A673 (cell line): ENCODE results near the gene MRPL48. TPM values are rescaled to one million over a fixed set of nuclear protein-coding genes. Genes with fewer than 3 reads are reported as not detected.

Source experiments
- Bru-seq: library from RNA; stranded (reverse); fragments of 400-500 nt; gene quantifications from one replicate; lab custom pipeline; 2021; lab: Mats Ljungman, UMichigan
- BruChase-seq, 2 experiments: library from RNA; stranded (reverse); fragments of 400-500 nt; gene quantifications; one replicate each; lab custom pipeline; 2021; lab: Mats Ljungman, UMichigan
- BruUV-seq: library from RNA; stranded (reverse); fragments of 400-500 nt; replicated peaks from 2 replicates; lab custom pipeline; 2021; lab: Mats Ljungman, UMichigan
- CTCF ChIA-PET: fragments of 300-600 bp; sonication (Branson Sonifier 250); formaldehyde crosslinking; loops from one replicate; lab custom pipeline; 2022; ENCODE audit warnings: antibody characterized with exemption; lab: Charles Lee
- POLR2A ChIA-PET: fragments of 300-600 bp; sonication (Branson Sonifier 250); formaldehyde crosslinking; loops from one replicate; lab custom pipeline; 2022; ENCODE audit warnings: antibody characterized with exemption; ENCODE audit not compliant: low non-redundant PET; lab: Charles Lee
- DNase-seq: peaks from one replicate; pipeline ENCODE4 v3.0.0-alpha.2; 2015; ENCODE audit warnings: low spot score
- H3K27ac ChIP-seq: fragments of 200-600 bp; sonication (generic); 2 replicates; pipeline ENCODE4 v1.5.1; 2016; ENCODE audit warnings: mixed run types, low read depth, mild to moderate bottlenecking, mixed read lengths, antibody characterized with exemption, low read length; ENCODE audit not compliant: poor library complexity, severe bottlenecking
- H3K27me3 ChIP-seq: fragments of 200-600 bp; sonication (generic); replicated peaks from 2 replicates; pipeline ENCODE4 v1.6.1; 2017; ENCODE audit warnings: mixed run types, low read depth, mild to moderate bottlenecking, mixed read lengths, antibody characterized with exemption, low read length; ENCODE audit not compliant: insufficient read depth, poor library complexity
- H3K36me3 ChIP-seq: fragments of 200-600 bp; sonication (generic); 2 replicates; pipeline ENCODE4 v1.6.1; 2016; ENCODE audit warnings: mixed run types, mild to moderate bottlenecking, mixed read lengths, antibody characterized with exemption, low read length; ENCODE audit not compliant: insufficient read depth, poor library complexity, severe bottlenecking
- H3K4me1 ChIP-seq: fragments of 200-600 bp; sonication (generic); 2 replicates; pipeline ENCODE4 v1.6.1; 2017; ENCODE audit warnings: mixed run types, mild to moderate bottlenecking, mixed read lengths, antibody characterized with exemption, low read length; ENCODE audit not compliant: insufficient read depth, poor library complexity, severe bottlenecking
- H3K4me3 ChIP-seq: fragments of 200-600 bp; sonication (generic); 2 replicates; pipeline ENCODE4 v1.5.1; 2016; ENCODE audit warnings: low read depth, mixed run types, mild to moderate bottlenecking, mixed read lengths, low read length; ENCODE audit not compliant: poor library complexity, severe bottlenecking
- H3K9me3 ChIP-seq: fragments of 200-600 bp; sonication (generic); 2 replicates; pipeline ENCODE4 v1.6.1; 2016; ENCODE audit warnings: mixed run types, low read depth, mild to moderate bottlenecking, mixed read lengths, antibody characterized with exemption, low read length; ENCODE audit not compliant: poor library complexity, severe bottlenecking
- EZH2 ChIP-seq: fragments of 200-600 bp; sonication (generic); IDR thresholded peaks from 2 replicates; pipeline ENCODE4 v1.6.1; 2017; ENCODE audit warnings: borderline replicate concordance, low read depth, mild to moderate bottlenecking, mixed read lengths, antibody characterized with exemption, low read length; ENCODE audit not compliant: poor library complexity, severe bottlenecking
- intact Hi-C: fragments of 100-400 bp; cut with micrococcal nuclease; formaldehyde crosslinking; loops from one replicate; pipeline ENCODE4 v1.10.0; 2022; ENCODE audit not compliant: unreplicated experiment
- long read RNA-seq: library from polyadenylated mRNA; stranded (forward); transcript quantifications from one replicate; pipeline ENCODE4 v2.0.0, GENCODE V29; 2022
- total RNA-seq: library from RNA; stranded (reverse); gene quantifications from 2 replicates; pipeline ENCODE4 v1.2.3, GENCODE V29; 2021
- TF ChIP-seq, protein P1 (sequence below): fragments of 300-800, 200-600 bp; sonication (generic); conservative IDR thresholded peaks from 2 replicates; pipeline ENCODE4 v1.5.1; 2017; ENCODE audit warnings: low read depth, mild to moderate bottlenecking, antibody characterized with exemption, low read length, moderate library complexity, mixed read lengths

Gene MRPL48
- total RNA-seq (87.4 and 92.6 TPM in 2 replicates), Bru-seq, nascent RNA (percentile 78 among the genes with signal in this experiment), BruChase-seq, experiment 1, labeled RNA remaining after a 2-hour chase (percentile 67 among the genes with signal in this experiment), BruChase-seq, experiment 2, labeled RNA remaining after a 6-hour chase (percentile 74 among the genes with signal in this experiment)
- long read RNA-seq, transcript MRPL48-214 (7 exons, 742 nt) = minor isoform, 7 of 111 reads
- long read RNA-seq, transcript MRPL48-201 (8 exons, 1,536 nt) = major isoform, 79 of 111 reads
- long read RNA-seq, partial matches to known transcripts = 0 of 111 reads
- long read RNA-seq, other reads (novel, unspliced or antisense) = 19 of 111 reads

- DNase-seq = peak; percentile 99
- intact Hi-C loops = no loop called here
- TF ChIP-seq, protein P1, sequence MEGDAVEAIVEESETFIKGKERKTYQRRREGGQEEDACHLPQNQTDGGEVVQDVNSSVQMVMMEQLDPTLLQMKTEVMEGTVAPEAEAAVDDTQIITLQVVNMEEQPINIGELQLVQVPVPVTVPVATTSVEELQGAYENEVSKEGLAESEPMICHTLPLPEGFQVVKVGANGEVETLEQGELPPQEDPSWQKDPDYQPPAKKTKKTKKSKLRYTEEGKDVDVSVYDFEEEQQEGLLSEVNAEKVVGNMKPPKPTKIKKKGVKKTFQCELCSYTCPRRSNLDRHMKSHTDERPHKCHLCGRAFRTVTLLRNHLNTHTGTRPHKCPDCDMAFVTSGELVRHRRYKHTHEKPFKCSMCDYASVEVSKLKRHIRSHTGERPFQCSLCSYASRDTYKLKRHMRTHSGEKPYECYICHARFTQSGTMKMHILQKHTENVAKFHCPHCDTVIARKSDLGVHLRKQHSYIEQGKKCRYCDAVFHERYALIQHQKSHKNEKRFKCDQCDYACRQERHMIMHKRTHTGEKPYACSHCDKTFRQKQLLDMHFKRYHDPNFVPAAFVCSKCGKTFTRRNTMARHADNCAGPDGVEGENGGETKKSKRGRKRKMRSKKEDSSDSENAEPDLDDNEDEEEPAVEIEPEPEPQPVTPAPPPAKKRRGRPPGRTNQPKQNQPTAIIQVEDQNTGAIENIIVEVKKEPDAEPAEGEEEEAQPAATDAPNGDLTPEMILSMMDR = no peak
- TF ChIP-seq EZH2 = no peak
- ChIA-PET POLR2A (interaction anchor here (0.6 kb wide), 1 partner anchor 51 kb away, joined by 3 read pairs; no protein-coding TSS in a partner anchor), CTCF (no interaction called here)
- H3K27me3 ChIP-seq = no peaks in the 10 kb centered on the region
- H3K4me1 ChIP-seq = peaks cover 29% of the 10 kb centered on the region
- no peaks in the 10 kb centered on the region for H3K9me3 ChIP-seq
- H3K36me3 ChIP-seq = no peaks in the 10 kb centered on the region
- H3K27ac ChIP-seq = peak within 1 kb of the TSS; percentile 94
- peak within 1 kb of the TSS; percentile 59 for H3K4me3 ChIP-seq
- TSS peak; percentile 94 for BruUV-seq
These were observed at the start of gene MRPL48 for GRCh38 chr11:73787643-73788558. Gene MRPL48 (plus strand): TSS chr11:73787874. CDS start chr11:73787972, 98 bp downstream.

DNA sequence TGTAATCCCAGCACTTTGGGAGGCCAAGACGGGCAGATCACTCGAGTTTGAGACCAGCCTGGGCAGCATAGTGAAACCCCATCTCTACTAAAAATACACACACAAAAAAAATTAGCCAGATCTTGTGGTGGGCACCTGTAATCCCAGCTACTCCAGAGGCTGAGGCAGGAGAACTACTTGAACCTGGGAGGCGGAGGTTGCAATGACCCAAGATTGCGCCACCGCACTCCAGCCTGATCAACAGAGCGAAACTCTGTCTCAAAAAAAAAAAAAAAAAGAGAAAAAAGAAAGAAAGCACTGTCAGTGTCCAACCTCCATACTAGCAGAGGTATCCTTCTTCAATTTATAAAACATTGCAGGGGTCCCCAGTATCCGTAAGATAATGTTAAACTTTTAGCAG lies 44.6 kb upstream of the MRPL48 start:
- no peak for DNase-seq
- CTCF ChIA-PET = no interaction called here

GRCh38 chr11:73746701-73747100 lies 41.0 kb upstream of the MRPL48 start:
- no TSS peak for BruUV-seq
- intact Hi-C loops = no loop called here
- POLR2A ChIA-PET = no interaction called here

More for the DNA sequence above, 44.6 kb upstream of the MRPL48 start:
- Histone ChIP-seq H3K36me3 (no peaks in the 10 kb centered on the region), H3K4me3 (no peak overlapping the region), H3K27ac (no peak overlapping the region), H3K4me1 (no peaks in the 10 kb centered on the region), H3K9me3 (no peaks in the 10 kb centered on the region), H3K27me3 (no peaks in the 10 kb centered on the region)
- TF ChIP-seq EZH2 = no peak
- TF ChIP-seq, protein P1 = no peak
- intact Hi-C loops = no loop called here
- no TSS peak for BruUV-seq
- POLR2A ChIA-PET = no interaction called here

More at GRCh38 chr11:73746701-73747100, 41.0 kb upstream of the MRPL48 start:
- CTCF ChIA-PET = no interaction called here
- no peak overlapping the region for H3K4me3 ChIP-seq
- no peak for DNase-seq
- no peaks in the 10 kb centered on the region for H3K9me3 ChIP-seq
- TF ChIP-seq EZH2 = no peak
- TF ChIP-seq, protein P1 = no peak
- H3K27me3 ChIP-seq = no peaks in the 10 kb centered on the region
- no peaks in the 10 kb centered on the region for H3K4me1 ChIP-seq
- H3K36me3 ChIP-seq = no peaks in the 10 kb centered on the region
- no peak overlapping the region for H3K27ac ChIP-seq
